Trophoblast cell (in vitro differentiated cells and primary cell): ENCODE data around the gene FAM43A.

ENCODE experiments used
- DNase-seq, 2 donors: peaks; one replicate each; pipeline ENCODE4 v3.0.0-alpha.2; 2016
- H2AFZ ChIP-seq: 2 replicates; pipeline ENCODE4 v1.6.1; 2013; ENCODE audit warnings: low read length, moderate library complexity, mild to moderate bottlenecking; ENCODE audit not compliant: insufficient read depth, poor library complexity
- H2AK5ac ChIP-seq: 2 replicates; pipeline ENCODE4 v1.6.1; 2013; ENCODE audit warnings: mild to moderate bottlenecking, low read length
- H2BK120ac ChIP-seq: 2 replicates; pipeline ENCODE4 v1.6.1; 2013; ENCODE audit warnings: low read length, mild to moderate bottlenecking, moderate library complexity; ENCODE audit not compliant: insufficient read depth, poor library complexity
- H2BK12ac ChIP-seq: 2 replicates; pipeline ENCODE4 v1.6.1; 2013; ENCODE audit warnings: mild to moderate bottlenecking, low read length, moderate library complexity
- H2BK5ac ChIP-seq: 2 replicates; pipeline ENCODE4 v1.6.1; 2013; ENCODE audit warnings: low read length, low read depth, moderate library complexity, mild to moderate bottlenecking; ENCODE audit not compliant: poor library complexity
- H3K14ac ChIP-seq: 2 replicates; pipeline ENCODE4 v1.6.1; 2013; ENCODE audit warnings: mild to moderate bottlenecking, low read length
- H3K18ac ChIP-seq: 2 replicates; pipeline ENCODE4 v1.6.1; 2013; ENCODE audit warnings: mild to moderate bottlenecking, low read length
- H3K23ac ChIP-seq: 2 replicates; pipeline ENCODE4 v1.6.1; 2013; ENCODE audit warnings: low read length
- H3K27ac ChIP-seq: 2 replicates; pipeline ENCODE4 v1.5.1; 2013; ENCODE audit warnings: low read depth, mild to moderate bottlenecking, inconsistent platforms, low read length, moderate library complexity
- H3K27me3 ChIP-seq: 2 replicates; pipeline ENCODE4 v1.6.1; 2013; ENCODE audit warnings: inconsistent platforms, mild to moderate bottlenecking, low read length, moderate library complexity; ENCODE audit not compliant: insufficient read depth
- H3K36me3 ChIP-seq, 2 experiments: 1 replicate in 1 of 2; 2 replicates in 1 of 2; pipeline ENCODE4 v1.6.1; 2013; ENCODE audit warnings: low read length in 2 of 2, mild to moderate bottlenecking in 2 of 2, moderate library complexity in 1 of 2; ENCODE audit not compliant: insufficient read depth in 2 of 2, control insufficient read depth in 1 of 2
- H3K4ac ChIP-seq: 2 replicates; pipeline ENCODE4 v1.6.1; 2013; ENCODE audit warnings: low read depth, mild to moderate bottlenecking, low read length, moderate library complexity
- H3K4me1 ChIP-seq, 2 experiments: 1 replicate in 1 of 2; 2 replicates in 1 of 2; pipeline ENCODE4 v1.6.1; 2013; ENCODE audit warnings: low read length in 2 of 2, mild to moderate bottlenecking in 2 of 2, moderate library complexity in 1 of 2; ENCODE audit not compliant: insufficient read depth in 2 of 2, control insufficient read depth in 1 of 2
- H3K4me2 ChIP-seq: 2 replicates; pipeline ENCODE4 v1.6.1; 2013; ENCODE audit warnings: inconsistent platforms, mild to moderate bottlenecking, low read length, moderate library complexity
- H3K4me3 ChIP-seq: 2 replicates; pipeline ENCODE4 v1.5.1; 2013; ENCODE audit warnings: mild to moderate bottlenecking, low read depth, low read length, inconsistent platforms
- H3K79me1 ChIP-seq: one replicate; pipeline ENCODE4 v1.6.1; 2013; ENCODE audit warnings: low read length
- H3K79me2 ChIP-seq: 2 replicates; pipeline ENCODE4 v1.6.1; 2013; ENCODE audit warnings: low read length, mild to moderate bottlenecking; ENCODE audit not compliant: control insufficient read depth, insufficient read depth, poor library complexity
- H3K9ac ChIP-seq: 2 replicates; pipeline ENCODE4 v1.6.1; 2013; ENCODE audit warnings: mild to moderate bottlenecking, low read length
- H3K9me3 ChIP-seq: 2 replicates; pipeline ENCODE4 v1.6.1; 2013; ENCODE audit warnings: low read depth, mild to moderate bottlenecking, control low read depth, inconsistent platforms, low read length; ENCODE audit not compliant: insufficient read depth
- H4K12ac ChIP-seq: 2 replicates; pipeline ENCODE4 v1.6.1; 2013; ENCODE audit warnings: low read depth, mild to moderate bottlenecking, low read length, moderate library complexity
- H4K8ac ChIP-seq: 2 replicates; pipeline ENCODE4 v1.6.1; 2013; ENCODE audit warnings: low read depth, mild to moderate bottlenecking, low read length, moderate library complexity
- H4K91ac ChIP-seq: one replicate; pipeline ENCODE4 v1.6.1; 2013; ENCODE audit warnings: low read depth, mild to moderate bottlenecking, low read length, moderate library complexity
- WGBS: extraction: QIAGEN DNeasy Blood & Tissue Kit; methylation state at CpG from one replicate; pipeline ENCODE4 v1.1.7; 2013; ENCODE audit warnings: missing lambda C conversion rate; ENCODE audit not compliant: insufficient read length, insufficient coverage; ENCODE audit errors: extremely low coverage; 5-methylcytosine and 5-hydroxymethylcytosine counted together

FAM43A gene

DNA sequence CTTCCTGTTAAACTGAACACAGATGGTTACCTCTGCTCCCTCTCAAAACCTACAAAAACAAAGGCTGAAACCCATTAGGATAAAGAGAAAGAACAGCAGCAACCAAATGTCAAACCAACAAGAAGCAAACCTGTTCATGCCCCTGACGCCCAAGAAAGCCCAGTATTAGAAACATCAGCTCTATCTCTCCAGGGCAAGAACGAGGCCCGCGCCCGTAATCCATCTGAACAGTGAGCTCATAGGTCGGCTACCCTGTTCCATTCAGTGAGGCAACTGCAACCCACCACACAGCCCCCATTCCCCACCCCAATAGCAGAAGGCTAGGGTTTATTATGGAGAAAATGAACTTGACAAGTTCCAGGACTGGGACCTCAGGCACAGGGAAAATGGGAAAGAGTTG is 23.7 kb upstream of the FAM43A start:
- H3K4me1 ChIP-seq, result no peaks in the 10 kb centered on the region
- H4K8ac ChIP-seq, result no peak overlapping the region
- no peak overlapping the region for H4K91ac ChIP-seq
- H2AK5ac ChIP-seq, result no peak overlapping the region
- no peak overlapping the region for H3K23ac ChIP-seq
- H4K12ac ChIP-seq, result no peak overlapping the region
- no peaks in the 10 kb centered on the region for H3K79me1 ChIP-seq
- no peaks in the 10 kb centered on the region for H3K79me2 ChIP-seq
- no peak overlapping the region for H3K14ac ChIP-seq
- H3K9me3 ChIP-seq, result no peaks in the 10 kb centered on the region
- H3K4ac ChIP-seq, result no peak overlapping the region
- no peak overlapping the region for H3K9ac ChIP-seq
- WGBS, result no CpG with 5 or more reads among the region's 6 CpGs
- H3K27me3 ChIP-seq, result no peaks in the 10 kb centered on the region
- no peak for DNase-seq
- H2BK12ac ChIP-seq, result no peak overlapping the region
- H2BK120ac ChIP-seq, result no peak overlapping the region
- no peak overlapping the region for H3K4me3 ChIP-seq
- peaks cover 15 to 22% of the 10 kb centered on the region in 2 experiments for H3K36me3 ChIP-seq
- H2AFZ ChIP-seq, result no peak overlapping the region
- H2BK5ac ChIP-seq, result no peak overlapping the region
- H3K18ac ChIP-seq, result no peak overlapping the region
- no peak overlapping the region for H3K27ac ChIP-seq
- H3K4me2 ChIP-seq, result no peak overlapping the region

DNA sequence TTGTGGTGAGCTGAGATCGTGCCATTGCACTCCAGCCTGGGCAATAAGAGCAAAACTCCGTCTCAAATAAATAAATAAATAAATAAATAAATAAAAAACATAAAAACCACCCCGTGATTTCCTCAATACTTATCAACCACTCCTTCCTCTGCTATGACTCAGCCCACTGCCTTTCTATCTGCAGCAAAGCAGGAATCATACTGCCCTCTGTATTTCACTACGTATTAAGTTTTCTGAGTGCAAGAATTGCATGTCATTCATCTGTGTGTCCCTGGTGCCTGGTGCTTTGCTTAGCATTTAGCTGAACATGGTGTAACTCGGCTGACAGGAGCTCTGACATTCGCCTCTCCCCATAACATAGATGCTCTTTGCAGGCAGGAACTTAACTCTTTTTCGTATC is 20.8 kb upstream of the FAM43A start:
- Histone ChIP-seq H3K4me2 (no peak overlapping the region), H2BK12ac (no peak overlapping the region), H2BK5ac (no peak overlapping the region), H3K23ac (no peak overlapping the region), H3K79me2 (no peaks in the 10 kb centered on the region), H2AK5ac (no peak overlapping the region), H4K12ac (no peak overlapping the region), H3K27me3 (no peaks in the 10 kb centered on the region), H3K27ac (no peak overlapping the region), H4K91ac (no peak overlapping the region), H2BK120ac (no peak overlapping the region), H4K8ac (no peak overlapping the region), H2AFZ (no peak overlapping the region), H3K4me3 (no peak overlapping the region), H3K18ac (no peak overlapping the region), H3K4me1 (no peaks in the 10 kb centered on the region), H3K9ac (no peak overlapping the region), H3K4ac (no peak overlapping the region), H3K9me3 (no peaks in the 10 kb centered on the region), H3K14ac (no peak overlapping the region), H3K79me1 (no peaks in the 10 kb centered on the region), H3K36me3 (peaks cover 14 to 18% of the 10 kb centered on the region in 2 experiments)
- DNase-seq, result no peak
- WGBS, result no CpG with 5 or more reads among the region's 7 CpGs

DNA sequence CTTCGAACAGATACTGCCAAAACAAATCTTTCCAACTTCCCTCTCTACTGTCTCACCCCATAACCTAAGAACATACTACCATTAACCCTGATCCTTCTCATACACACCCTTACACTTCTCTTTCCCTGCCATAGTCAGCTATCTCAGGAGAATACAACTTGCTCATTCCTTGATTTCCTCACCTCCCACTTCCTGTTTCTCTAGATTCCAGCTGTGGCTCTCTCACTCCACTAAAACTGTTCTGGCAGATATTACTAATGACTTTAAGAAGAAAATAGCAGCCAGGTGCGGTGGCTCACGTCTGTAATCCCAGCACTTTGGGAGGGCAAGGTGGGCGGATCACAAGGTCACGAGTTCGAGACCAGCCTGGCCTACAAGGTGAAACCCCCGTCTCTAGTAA is 18.3 kb upstream of the FAM43A start:
- WGBS, result no CpG with 5 or more reads among the region's 7 CpGs
- Histone ChIP-seq H3K18ac (no peak overlapping the region), H3K79me1 (peaks cover 1% of the 10 kb centered on the region), H2BK120ac (no peak overlapping the region), H3K23ac (no peak overlapping the region), H3K36me3 (peaks cover 11 to 14% of the 10 kb centered on the region in 2 experiments), H3K27me3 (no peaks in the 10 kb centered on the region), H4K12ac (no peak overlapping the region), H3K9me3 (no peaks in the 10 kb centered on the region), H4K8ac (no peak overlapping the region), H2BK5ac (no peak overlapping the region), H3K4ac (no peak overlapping the region), H3K4me1 (no peaks in the 10 kb centered on the region), H3K9ac (no peak overlapping the region), H3K14ac (no peak overlapping the region), H3K4me3 (no peak overlapping the region), H2BK12ac (no peak overlapping the region), H2AFZ (no peak overlapping the region), H3K4me2 (no peak overlapping the region), H3K79me2 (peaks cover 4% of the 10 kb centered on the region), H2AK5ac (no peak overlapping the region), H3K27ac (no peak overlapping the region), H4K91ac (no peak overlapping the region)
- peak in 1 of 2 donors; percentile 51 for DNase-seq

GRCh38 chr3:194671511-194671899 is 14.2 kb upstream of the FAM43A start:
- no peak overlapping the region for H4K12ac ChIP-seq
- DNase-seq, result peak in 1 of 2 donors; percentile 63
- peaks cover 4% of the 10 kb centered on the region for H3K79me2 ChIP-seq
- peak overlapping the region; percentile 8 for H3K4ac ChIP-seq
- H3K14ac ChIP-seq, result peak overlapping the region; percentile 51
- no peak overlapping the region for H2AK5ac ChIP-seq
- H2BK12ac ChIP-seq, result no peak overlapping the region
- H3K4me2 ChIP-seq, result peak overlapping the region; percentile 96
- H4K8ac ChIP-seq, result peak overlapping the region; percentile 91
- no peak overlapping the region for H2AFZ ChIP-seq
- H3K4me3 ChIP-seq, result peak overlapping the region; percentile 89
- H2BK120ac ChIP-seq, result no peak overlapping the region
- peak overlapping the region; percentile 81 for H3K9ac ChIP-seq
- no peak overlapping the region for H3K23ac ChIP-seq
- H3K27ac ChIP-seq, result no peak overlapping the region
- H3K36me3 ChIP-seq, result peaks cover 3 to 7% of the 10 kb centered on the region in 2 experiments
- no peaks in the 10 kb centered on the region for H3K27me3 ChIP-seq
- no peak overlapping the region for H3K18ac ChIP-seq
- no CpG with 5 or more reads among the region's 5 CpGs for WGBS
- H3K9me3 ChIP-seq, result no peaks in the 10 kb centered on the region
- peaks cover 0 to 3% of the 10 kb centered on the region in 2 experiments for H3K4me1 ChIP-seq
- no peak overlapping the region for H4K91ac ChIP-seq
- peaks cover 3% of the 10 kb centered on the region for H3K79me1 ChIP-seq
- no peak overlapping the region for H2BK5ac ChIP-seq
